Measurements from ENCODE around the gene DDIAS.
"Not testable (repeated sequence)": the region's sequence is repeated elsewhere in the genome, so short reads cannot be mapped to it uniquely, and the experiment has no call there.

Gene DDIAS

GRCh38 chr11:82920227-82920626, 18.7 kb downstream of the DDIAS start:
- not testable (repeated sequence) for DNase-seq (ENCODE audit: low read depth in 2 of 2, low spot score in 1 of 2)

- not testable (repeated sequence) for DNase-seq (ENCODE audit: low read depth in 2 of 2, low spot score in 1 of 2)
Measured at GRCh38 chr11:82922396-82923173, 21.0 kb downstream of the DDIAS start.

- DNase-seq (ENCODE audit: low read depth in 2 of 2, low spot score in 1 of 2): no peak
Measured at GRCh38 chr11:82924522-82925224, 23.1 kb downstream of the DDIAS start.

GRCh38 chr11:82927264-82927880, 25.8 kb downstream of the DDIAS start:
- no peak for DNase-seq (ENCODE audit: low read depth in 2 of 2, low spot score in 1 of 2)

GRCh38 chr11:82929121-82929520, 27.6 kb downstream of the DDIAS start:
- no peak for DNase-seq (ENCODE audit: low read depth in 2 of 2, low spot score in 1 of 2)

GRCh38 chr11:82930229-82930628, 28.7 kb downstream of the DDIAS start:
- no peak for DNase-seq (ENCODE audit: low read depth in 2 of 2, low spot score in 1 of 2)

GRCh38 chr11:82930734-82931133, 29.2 kb downstream of the DDIAS start:
- no peak for DNase-seq (ENCODE audit: low read depth in 2 of 2, low spot score in 1 of 2)

GRCh38 chr11:82932564-82932963, 31.0 kb downstream of the DDIAS start:
- DNase-seq (ENCODE audit: low read depth in 2 of 2, low spot score in 1 of 2): no peak

- no peak for DNase-seq (ENCODE audit: low read depth in 2 of 2, low spot score in 1 of 2)
Measured at GRCh38 chr11:82936261-82936660, 34.7 kb downstream of the DDIAS start.

GRCh38 chr11:82937554-82937953, 36.0 kb downstream of the DDIAS start:
- no peak for DNase-seq (ENCODE audit: low read depth in 2 of 2, low spot score in 1 of 2)

- no peak for DNase-seq (ENCODE audit: low read depth in 2 of 2, low spot score in 1 of 2)
Measured at GRCh38 chr11:82939456-82939855, 37.9 kb downstream of the DDIAS start.

GRCh38 chr11:82942376-82942775, 40.8 kb downstream of the DDIAS start:
- DNase-seq (ENCODE audit: low read depth in 2 of 2, low spot score in 1 of 2): no peak

GRCh38 chr11:82943430-82943829, 41.9 kb downstream of the DDIAS start:
- DNase-seq (ENCODE audit: low read depth in 2 of 2, low spot score in 1 of 2): not testable (repeated sequence)

- no peak for DNase-seq (ENCODE audit: low read depth in 2 of 2, low spot score in 1 of 2)
Measured at GRCh38 chr11:82944198-82944597, 42.7 kb downstream of the DDIAS start.

- DNase-seq (ENCODE audit: low read depth in 2 of 2, low spot score in 1 of 2): not testable (repeated sequence)
Measured at GRCh38 chr11:82945041-82945440, 43.5 kb downstream of the DDIAS start.

- DNase-seq (ENCODE audit: low read depth in 2 of 2, low spot score in 1 of 2): no peak
Measured at GRCh38 chr11:82945682-82946081, 44.1 kb downstream of the DDIAS start.

GRCh38 chr11:82949352-82949751, 47.8 kb downstream of the DDIAS start:
- no peak for DNase-seq (ENCODE audit: low read depth in 2 of 2, low spot score in 1 of 2)

GRCh38 chr11:82950502-82950901, 49.0 kb downstream of the DDIAS start:
- not testable (repeated sequence) for DNase-seq (ENCODE audit: low read depth in 2 of 2, low spot score in 1 of 2)

- peak; percentile 38 to 61 for DNase-seq (ENCODE audit: low read depth in 2 of 2, low spot score in 1 of 2)
Measured at GRCh38 chr11:82955736-82956453, 54.4 kb downstream of the DDIAS start.

- DNase-seq (ENCODE audit: low read depth in 2 of 2, low spot score in 1 of 2): peak in 1 of 2 donors; percentile 16
Measured at GRCh38 chr11:82959987-82960778, 58.6 kb downstream of the DDIAS start.

GRCh38 chr11:82960779-82961143, 59.2 kb downstream of the DDIAS start:
- no peak for DNase-seq (ENCODE audit: low read depth in 2 of 2, low spot score in 1 of 2)

Data from stimulated activated CD8-positive, alpha-beta memory T cell treated with anti-CD3 and anti-CD28 coated beads, Interleukin-4, amount 100 ng/mL, for 1 hour (primary cell).